Central memory CD8-positive, alpha-beta T cell (primary cell): ENCODE data around the gene FAM136A.
"Not testable (repeated sequence)": the region's sequence is repeated elsewhere in the genome, so short reads cannot be mapped to it uniquely, and the experiment has no call there.

Source experiments
- ATAC-seq: fragments of 150-1000 bp; cut with Tn5 transposase; replicated peaks from 2 replicates; pipeline ENCODE4 v1.10.0; 2022; ENCODE audit warnings: mild to moderate bottlenecking, moderate FRiP score, moderate number of reproducible peaks; ENCODE audit not compliant: poor library complexity, severe bottlenecking; ENCODE audit errors: extremely low read depth
- DNase-seq, 2 donors: peaks; one replicate each; pipeline ENCODE4 v3.0.0; 2021; ENCODE audit warnings: low spot score in 2 of 2
- H3K27ac Mint-ChIP-seq: one replicate; pipeline ENCODE4 v1.8.0; 2022; ENCODE audit warnings: low read depth, mild to moderate bottlenecking, moderate library complexity, mixed read lengths
- H3K27me3 Mint-ChIP-seq: one replicate; pipeline ENCODE4 v1.8.0; 2022; ENCODE audit warnings: mixed read lengths
- H3K36me3 Mint-ChIP-seq: one replicate; pipeline ENCODE4 v1.8.0; 2022; ENCODE audit warnings: mild to moderate bottlenecking, moderate library complexity, mixed read lengths; ENCODE audit not compliant: insufficient read depth
- H3K4me1 Mint-ChIP-seq: one replicate; pipeline ENCODE4 v1.8.0; 2022; ENCODE audit warnings: mixed read lengths
- H3K4me3 Mint-ChIP-seq: one replicate; pipeline ENCODE4 v1.8.0; 2022; ENCODE audit warnings: mild to moderate bottlenecking, moderate library complexity, mixed read lengths
- H3K9me3 Mint-ChIP-seq: one replicate; pipeline ENCODE4 v1.8.0; 2022; ENCODE audit warnings: mixed read lengths

The FAM136A gene

GRCh38 chr2:70322518-70322917 lies 20.7 kb upstream of the FAM136A start:
- H3K9me3 Mint-ChIP-seq = no peaks in the 10 kb centered on the region
- peaks cover 51% of the 10 kb centered on the region for H3K27me3 Mint-ChIP-seq
- H3K4me1 Mint-ChIP-seq = no peaks in the 10 kb centered on the region
- H3K4me3 Mint-ChIP-seq = no peak overlapping the region
- ATAC-seq (no peak), DNase-seq (no peak)
- peaks cover 2% of the 10 kb centered on the region for H3K36me3 Mint-ChIP-seq
- H3K27ac Mint-ChIP-seq = no peak overlapping the region

- peaks cover 60% of the 10 kb centered on the region for H3K27me3 Mint-ChIP-seq
- DNase-seq (no peak), ATAC-seq (no peak)
- H3K4me3 Mint-ChIP-seq = no peak overlapping the region
- no peak overlapping the region for H3K27ac Mint-ChIP-seq
- H3K4me1 Mint-ChIP-seq = no peaks in the 10 kb centered on the region
- H3K9me3 Mint-ChIP-seq = no peaks in the 10 kb centered on the region
- peaks cover 2% of the 10 kb centered on the region for H3K36me3 Mint-ChIP-seq
Measured at GRCh38 chr2:70321370-70321769, 19.5 kb upstream of the FAM136A start.

GRCh38 chr2:70314640-70315039 lies 12.8 kb upstream of the FAM136A start:
- Mint-ChIP-seq H3K36me3 (no peaks in the 10 kb centered on the region), H3K27ac (no peak overlapping the region), H3K4me3 (no peak overlapping the region), H3K27me3 (peaks cover 42% of the 10 kb centered on the region), H3K4me1 (no peaks in the 10 kb centered on the region), H3K9me3 (no peaks in the 10 kb centered on the region)
- DNase-seq (no peak), ATAC-seq (no peak)

- DNase-seq (no peak), ATAC-seq (no peak)
- Mint-ChIP-seq H3K9me3 (no peaks in the 10 kb centered on the region), H3K4me3 (no peak overlapping the region), H3K36me3 (no peaks in the 10 kb centered on the region), H3K27ac (no peak overlapping the region), H3K27me3 (peaks cover 28% of the 10 kb centered on the region), H3K4me1 (no peaks in the 10 kb centered on the region)
Measured at GRCh38 chr2:70312560-70312959, 10.7 kb upstream of the FAM136A start.

- H3K27me3 Mint-ChIP-seq = peaks cover 17% of the 10 kb centered on the region
Measured at GRCh38 chr2:70310899-70311298, 9.0 kb upstream of the FAM136A start.

DNA sequence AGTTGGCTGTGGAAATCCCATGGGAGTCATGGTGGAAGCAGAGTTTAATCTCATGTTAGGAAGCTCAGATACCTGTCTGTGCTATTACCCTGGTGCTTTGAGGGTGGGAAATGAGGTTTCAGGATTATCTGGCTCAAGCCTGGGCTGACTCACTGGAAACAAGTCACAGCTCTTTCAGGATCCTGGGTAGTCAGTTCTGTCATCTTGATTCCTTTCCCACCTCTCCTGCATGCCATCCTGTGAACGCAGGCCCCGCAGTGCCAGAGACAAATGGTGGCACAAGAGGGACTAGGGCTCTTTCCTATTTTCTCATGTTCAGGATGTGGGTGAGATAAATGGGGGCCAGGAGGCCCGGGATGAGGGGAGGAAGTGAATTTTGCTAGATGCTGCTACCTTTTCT lies 3.7 kb upstream of the FAM136A start:
- ATAC-seq (no peak), DNase-seq (no peak)
- H3K4me3 Mint-ChIP-seq = no peak overlapping the region
- H3K36me3 Mint-ChIP-seq = peaks cover 7% of the 10 kb centered on the region
- H3K27ac Mint-ChIP-seq = no peak overlapping the region
- no peaks in the 10 kb centered on the region for H3K9me3 Mint-ChIP-seq
- H3K4me1 Mint-ChIP-seq = peaks cover 10% of the 10 kb centered on the region
- H3K27me3 Mint-ChIP-seq = peaks cover 10% of the 10 kb centered on the region

More at GRCh38 chr2:70310899-70311298, 9.0 kb upstream of the FAM136A start:
- Mint-ChIP-seq H3K4me3 (no peak overlapping the region), H3K36me3 (no peaks in the 10 kb centered on the region), H3K27ac (no peak overlapping the region), H3K9me3 (no peaks in the 10 kb centered on the region), H3K4me1 (no peaks in the 10 kb centered on the region)
- ATAC-seq (no peak), DNase-seq (no peak)

- DNase-seq = no peak
- Mint-ChIP-seq H3K27ac (no peak overlapping the region), H3K27me3 (no peaks in the 10 kb centered on the region), H3K4me1 (peaks cover 10% of the 10 kb centered on the region), H3K36me3 (peaks cover 11% of the 10 kb centered on the region), H3K9me3 (no peaks in the 10 kb centered on the region), H3K4me3 (no peak overlapping the region)
- no peak for ATAC-seq
Measured at GRCh38 chr2:70304498-70304897, 2.6 kb upstream of the FAM136A start.

- no peak for ATAC-seq
- Mint-ChIP-seq H3K4me3 (peak overlapping the region; percentile 60), H3K9me3 (no peaks in the 10 kb centered on the region), H3K27me3 (no peaks in the 10 kb centered on the region), H3K36me3 (peaks cover 18% of the 10 kb centered on the region), H3K27ac (no peak overlapping the region), H3K4me1 (peaks cover 16% of the 10 kb centered on the region)
- no peak for DNase-seq
Measured at GRCh38 chr2:70303186-70303585, 1.3 kb upstream of the FAM136A start.

DNA sequence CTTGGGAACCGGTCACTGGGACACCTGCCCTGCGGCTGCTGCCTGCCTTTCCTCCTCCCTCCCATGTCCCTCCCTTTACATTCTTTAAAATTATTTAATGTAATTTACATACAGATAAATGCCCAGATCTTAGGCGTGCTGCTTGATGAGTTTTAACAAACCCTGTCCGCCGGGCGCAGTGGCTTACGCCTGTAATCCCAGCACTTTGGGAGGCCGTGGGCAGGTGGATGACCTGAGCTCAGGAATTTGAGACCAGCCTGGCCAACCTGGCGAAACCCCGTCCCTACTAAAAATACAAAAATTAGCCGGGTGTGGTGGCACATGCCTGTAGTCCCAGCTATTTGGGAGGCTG lies 304 bp upstream of the FAM136A start:
- not testable (repeated sequence) for ATAC-seq, DNase-seq, H3K9me3 Mint-ChIP-seq, H3K27me3 Mint-ChIP-seq
- Mint-ChIP-seq H3K36me3 (peaks cover 27% of the 10 kb centered on the region), H3K4me1 (peaks cover 16% of the 10 kb centered on the region), H3K4me3 (peak overlapping the region; percentile 89), H3K27ac (peak overlapping the region; percentile 84)

DNA sequence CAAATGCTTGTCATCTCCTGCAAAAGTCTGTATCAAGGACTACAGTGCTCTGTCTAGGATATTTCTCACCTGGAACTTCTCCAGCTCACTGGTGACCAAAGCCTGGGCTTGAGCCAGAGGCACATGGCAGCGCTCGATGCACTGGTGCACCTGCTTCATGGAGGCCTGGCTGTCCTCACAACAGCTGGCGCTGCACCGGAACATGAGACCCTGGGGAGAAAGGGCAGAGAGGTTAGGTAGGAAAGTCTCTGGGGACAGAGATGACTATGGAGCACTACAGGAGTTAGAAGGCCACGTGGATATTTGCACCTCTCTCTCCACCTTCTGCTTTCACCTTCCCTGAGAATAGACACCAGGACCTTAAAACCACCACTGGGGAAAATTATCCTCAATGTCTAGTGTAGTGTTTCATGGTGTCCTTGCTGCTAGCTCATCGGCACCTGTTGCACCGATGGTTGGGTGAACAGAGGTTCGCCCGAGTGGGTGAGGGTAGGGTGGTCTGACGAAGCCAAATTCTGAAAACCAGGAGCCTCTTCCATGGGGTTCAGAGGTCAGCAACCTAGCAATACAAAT lies 1.0 kb downstream of the FAM136A start:
- Mint-ChIP-seq H3K4me3 (peak overlapping the region; percentile 89), H3K4me1 (peaks cover 16% of the 10 kb centered on the region), H3K9me3 (no peaks in the 10 kb centered on the region), H3K36me3 (peaks cover 31% of the 10 kb centered on the region), H3K27me3 (no peaks in the 10 kb centered on the region), H3K27ac (peak overlapping the region; percentile 84)
- ATAC-seq = no peak
- DNase-seq = no peak

- not testable (repeated sequence) for DNase-seq, H3K9me3 Mint-ChIP-seq, ATAC-seq, H3K4me1 Mint-ChIP-seq, H3K27me3 Mint-ChIP-seq, H3K4me3 Mint-ChIP-seq, H3K27ac Mint-ChIP-seq
- peaks cover 44% of the 10 kb centered on the region for H3K36me3 Mint-ChIP-seq
Measured at GRCh38 chr2:70297828-70298227, 4.0 kb downstream of the FAM136A start.

- DNase-seq = no peak
- Mint-ChIP-seq H3K27ac (peak overlapping the region; percentile 2), H3K36me3 (peaks cover 86% of the 10 kb centered on the region), H3K4me1 (peaks cover 25% of the 10 kb centered on the region), H3K27me3 (no peaks in the 10 kb centered on the region), H3K4me3 (no peak overlapping the region), H3K9me3 (no peaks in the 10 kb centered on the region)
- ATAC-seq = no peak
Measured at GRCh38 chr2:70283500-70284191, 18.2 kb downstream of the FAM136A start.

DNA sequence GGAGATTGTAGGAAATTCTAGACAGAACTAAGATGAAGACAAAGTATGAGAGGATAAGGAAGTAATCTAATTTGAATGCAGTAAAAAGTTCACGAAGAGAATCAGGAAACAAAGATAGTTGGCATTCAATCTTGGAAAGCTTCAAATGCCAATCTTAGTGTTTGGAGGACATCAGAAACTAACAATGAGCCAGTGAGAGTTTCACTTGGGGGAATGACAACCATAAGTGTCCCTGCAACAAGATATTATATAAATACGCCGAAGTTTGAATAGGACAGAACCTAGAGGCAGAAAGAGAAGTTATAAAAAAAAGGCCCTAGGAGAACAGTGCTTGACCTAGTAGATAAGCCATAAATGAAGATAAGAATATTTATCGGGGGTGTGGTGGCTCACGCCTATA lies 19.4 kb downstream of the FAM136A start:
- Mint-ChIP-seq H3K4me1 (peaks cover 25% of the 10 kb centered on the region), H3K27me3 (no peaks in the 10 kb centered on the region), H3K9me3 (no peaks in the 10 kb centered on the region), H3K27ac (peak overlapping the region; percentile 2), H3K36me3 (peaks cover 80% of the 10 kb centered on the region), H3K4me3 (no peak overlapping the region)
- ATAC-seq = no peak
- no peak for DNase-seq
